Astrocyte of the spinal cord (primary cell): ENCODE results near the gene CHCHD3.

Experiments used
- DNase-seq: peaks from one replicate; pipeline ENCODE4 v3.0.0; 2011; ENCODE audit warnings: low read depth, low spot score
- H3K4me3 ChIP-seq: 2 replicates; pipeline ENCODE4 v1.5.1; 2011; ENCODE audit warnings: low read depth, mild to moderate bottlenecking, low read length, moderate library complexity
- CTCF ChIP-seq: IDR thresholded peaks from 2 replicates; pipeline ENCODE4 v1.5.1; 2012; ENCODE audit warnings: low read depth, mild to moderate bottlenecking, low read length, inconsistent platforms
- in situ Hi-C: cut with HindIII; loops from 2 replicates; pipeline ENCODE4 v1.10.0; 2017; ENCODE audit warnings: low sequenced_read_pairs

CHCHD3 gene

GRCh38 chr7:132825932-132826835 is 255.7 kb downstream of the CHCHD3 start:
- no peak for TF ChIP-seq CTCF
- in situ Hi-C loops = no loop called here
- no peak overlapping the region for H3K4me3 ChIP-seq
- DNase-seq = no peak

- no peak for DNase-seq
- in situ Hi-C loops = no loop called here
- no peak for TF ChIP-seq CTCF
- no peak overlapping the region for H3K4me3 ChIP-seq
Measured at GRCh38 chr7:132825222-132825621, 256.7 kb downstream of the CHCHD3 start.

GRCh38 chr7:132819648-132820047 is 262.2 kb downstream of the CHCHD3 start:
- H3K4me3 ChIP-seq = no peak overlapping the region
- in situ Hi-C loops = no loop called here
- TF ChIP-seq CTCF = no peak
- DNase-seq = no peak

- in situ Hi-C loops = no loop called here
- peak; percentile 10 for DNase-seq
- TF ChIP-seq CTCF = no peak
- no peak overlapping the region for H3K4me3 ChIP-seq
Measured at GRCh38 chr7:132817949-132818348, 263.9 kb downstream of the CHCHD3 start.

- in situ Hi-C loops = no loop called here
- DNase-seq = peak; percentile 7
- TF ChIP-seq CTCF = no peak
- H3K4me3 ChIP-seq = no peak overlapping the region
Measured at GRCh38 chr7:132815696-132816311, 266.1 kb downstream of the CHCHD3 start.

GRCh38 chr7:132815130-132815529 is 266.8 kb downstream of the CHCHD3 start:
- H3K4me3 ChIP-seq = no peak overlapping the region
- in situ Hi-C loops = no loop called here
- no peak for DNase-seq
- no peak for TF ChIP-seq CTCF
